Activated naive CD8-positive, alpha-beta T cell treated with anti-CD3 and anti-CD28 coated beads, Interleukin-2, amount 50 U/mL, for 24 hours (primary cell): Measurements from ENCODE around the gene CLEC18B.
"Not testable (repeated sequence)": the region's sequence is repeated elsewhere in the genome, so short reads cannot be mapped to it uniquely, and the experiment has no call there.

Experiments used
- ATAC-seq: fragments of 150-1000 bp; cut with Tn5 transposase; one replicate; pipeline ENCODE4 v1.10.0; 2021
- DNase-seq: peaks from one replicate; pipeline ENCODE4 v3.0.0; 2021
- H3K27ac Mint-ChIP-seq: one replicate; pipeline ENCODE4 v1.8.0; 2021; ENCODE audit warnings: mild to moderate bottlenecking, mixed read lengths
- H3K27me3 Mint-ChIP-seq: one replicate; pipeline ENCODE4 v1.8.0; 2021; ENCODE audit warnings: mixed read lengths
- H3K36me3 Mint-ChIP-seq: one replicate; pipeline ENCODE4 v1.8.0; 2021; ENCODE audit warnings: low read depth, mixed read lengths
- H3K4me1 Mint-ChIP-seq: one replicate; pipeline ENCODE4 v1.8.0; 2021; ENCODE audit warnings: mixed read lengths
- H3K4me3 Mint-ChIP-seq: one replicate; pipeline ENCODE4 v1.8.0; 2021; ENCODE audit warnings: mild to moderate bottlenecking, moderate library complexity, mixed read lengths
- H3K9me3 Mint-ChIP-seq: one replicate; pipeline ENCODE4 v1.8.0; 2021; ENCODE audit warnings: mixed read lengths

Gene CLEC18B

GRCh38 chr16:74423721-74424120 lies 2.4 kb upstream of the CLEC18B start:
- not testable (repeated sequence) for H3K4me1 Mint-ChIP-seq, ATAC-seq, H3K27me3 Mint-ChIP-seq, H3K36me3 Mint-ChIP-seq, DNase-seq, H3K27ac Mint-ChIP-seq, H3K9me3 Mint-ChIP-seq, H3K4me3 Mint-ChIP-seq

- not testable (repeated sequence) for H3K27me3 Mint-ChIP-seq, ATAC-seq, DNase-seq, H3K4me1 Mint-ChIP-seq, H3K27ac Mint-ChIP-seq, H3K36me3 Mint-ChIP-seq, H3K4me3 Mint-ChIP-seq, H3K9me3 Mint-ChIP-seq
Observed at GRCh38 chr16:74422086-74422485, 808 bp upstream of the CLEC18B start.

DNA sequence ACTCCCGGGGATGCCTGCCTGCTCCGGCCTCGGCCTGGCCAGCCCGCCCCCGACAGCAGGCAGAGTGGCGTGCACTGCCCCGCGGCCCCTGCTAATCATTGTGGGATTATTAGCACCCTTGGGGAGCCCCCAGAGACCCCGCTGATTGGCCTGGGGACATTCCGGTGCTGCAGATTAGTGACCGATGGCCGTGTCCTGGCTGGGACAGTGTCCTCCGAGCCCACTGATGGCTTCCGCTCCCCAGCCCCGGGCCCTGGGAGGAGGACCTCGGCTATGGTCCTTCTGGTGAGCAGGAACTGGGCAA lies 156 bp upstream of the CLEC18B start:
- H3K36me3 Mint-ChIP-seq, H3K27ac Mint-ChIP-seq, H3K27me3 Mint-ChIP-seq, ATAC-seq, H3K4me3 Mint-ChIP-seq, H3K4me1 Mint-ChIP-seq, DNase-seq, H3K9me3 Mint-ChIP-seq: not testable (repeated sequence)

DNA sequence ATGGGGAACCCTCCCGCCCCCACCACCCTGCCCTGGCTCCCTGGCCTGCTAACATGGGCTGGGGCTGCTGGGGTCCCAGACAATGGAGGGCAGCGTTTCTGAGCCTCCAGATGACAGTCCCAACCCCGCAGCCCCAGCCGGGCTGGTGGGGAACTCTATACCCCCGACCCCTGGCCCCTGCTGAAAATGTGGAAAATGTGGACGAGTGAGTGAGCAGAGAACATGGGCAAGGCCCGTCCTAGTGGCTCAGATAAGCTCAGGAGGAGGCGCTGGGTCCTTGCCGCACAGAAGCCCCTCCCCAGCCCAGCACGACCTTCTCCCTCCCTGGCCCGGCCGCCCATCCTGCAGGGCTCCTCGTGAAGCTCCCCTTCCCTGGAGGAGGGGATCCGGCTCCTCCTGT lies 1.5 kb downstream of the CLEC18B start:
- H3K36me3 Mint-ChIP-seq, H3K9me3 Mint-ChIP-seq, DNase-seq, ATAC-seq, H3K4me1 Mint-ChIP-seq, H3K4me3 Mint-ChIP-seq, H3K27me3 Mint-ChIP-seq, H3K27ac Mint-ChIP-seq: not testable (repeated sequence)

GRCh38 chr16:74417897-74418296 lies 3.4 kb downstream of the CLEC18B start:
- H3K36me3 Mint-ChIP-seq, H3K27me3 Mint-ChIP-seq, H3K27ac Mint-ChIP-seq, H3K9me3 Mint-ChIP-seq, DNase-seq, ATAC-seq, H3K4me3 Mint-ChIP-seq, H3K4me1 Mint-ChIP-seq: not testable (repeated sequence)

- not testable (repeated sequence) for H3K36me3 Mint-ChIP-seq, DNase-seq, H3K4me3 Mint-ChIP-seq, H3K4me1 Mint-ChIP-seq, ATAC-seq, H3K27ac Mint-ChIP-seq, H3K9me3 Mint-ChIP-seq, H3K27me3 Mint-ChIP-seq
Observed at GRCh38 chr16:74413920-74414319, 7.4 kb downstream of the CLEC18B start.

DNA sequence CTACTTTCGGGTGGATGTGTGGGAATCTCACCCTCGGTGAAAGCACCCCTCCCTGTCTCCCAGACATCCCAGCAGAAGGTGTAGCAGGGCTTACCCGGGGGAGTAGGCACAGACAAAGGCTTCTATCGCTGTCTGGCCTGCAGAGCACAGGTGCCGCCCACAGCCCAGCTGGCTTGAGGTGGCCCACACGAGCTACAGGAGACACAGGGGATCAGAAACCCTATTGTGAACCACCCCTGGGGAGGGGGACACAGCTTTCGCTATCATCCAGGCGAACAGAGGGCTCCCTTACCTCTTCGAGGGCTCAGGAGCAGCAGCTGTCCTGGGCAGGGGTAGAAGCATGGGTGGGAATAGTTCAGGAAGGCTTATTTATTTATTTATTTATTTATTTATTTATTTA lies 7.8 kb downstream of the CLEC18B start:
- not testable (repeated sequence) for H3K4me1 Mint-ChIP-seq, H3K36me3 Mint-ChIP-seq, H3K4me3 Mint-ChIP-seq, ATAC-seq, DNase-seq, H3K27ac Mint-ChIP-seq, H3K9me3 Mint-ChIP-seq, H3K27me3 Mint-ChIP-seq

DNA sequence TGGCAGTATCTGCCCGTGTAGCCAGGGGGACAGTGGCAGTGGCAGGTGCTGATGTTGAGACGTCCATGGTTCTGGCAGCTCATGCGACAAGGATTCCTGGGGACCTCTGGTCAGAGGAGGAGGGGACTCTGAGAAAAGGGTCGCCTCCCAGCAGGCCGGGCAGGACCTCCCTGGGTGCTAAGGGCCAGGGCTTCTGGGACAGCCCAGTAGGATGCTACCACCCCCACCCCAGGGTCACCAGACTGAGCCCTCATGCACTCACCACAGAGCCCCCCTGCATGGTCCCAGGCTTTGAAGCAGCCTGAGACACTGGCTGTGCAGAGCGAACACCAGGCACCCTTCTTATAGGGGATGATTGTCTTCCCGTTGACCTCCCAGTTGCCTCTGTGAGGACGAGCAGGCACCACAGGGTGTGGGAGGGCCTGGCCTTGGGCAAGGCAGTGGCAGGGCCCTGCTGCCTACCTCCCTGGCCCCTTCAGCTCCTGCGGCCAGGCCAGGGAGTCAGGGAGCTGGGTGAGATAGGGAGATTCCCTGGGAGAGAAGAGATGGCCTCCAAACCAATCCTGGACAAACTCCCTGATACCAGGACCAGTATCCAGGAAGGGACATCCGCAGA lies 8.4 kb downstream of the CLEC18B start:
- H3K36me3 Mint-ChIP-seq, H3K9me3 Mint-ChIP-seq, H3K27me3 Mint-ChIP-seq, H3K4me3 Mint-ChIP-seq, H3K4me1 Mint-ChIP-seq, H3K27ac Mint-ChIP-seq, DNase-seq: not testable (repeated sequence)
- ATAC-seq, result peak; percentile 10

- not testable (repeated sequence) for DNase-seq, ATAC-seq, H3K27me3 Mint-ChIP-seq, H3K36me3 Mint-ChIP-seq, H3K4me1 Mint-ChIP-seq, H3K9me3 Mint-ChIP-seq, H3K4me3 Mint-ChIP-seq, H3K27ac Mint-ChIP-seq
Observed at GRCh38 chr16:74412138-74412774, 9.0 kb downstream of the CLEC18B start.

DNA sequence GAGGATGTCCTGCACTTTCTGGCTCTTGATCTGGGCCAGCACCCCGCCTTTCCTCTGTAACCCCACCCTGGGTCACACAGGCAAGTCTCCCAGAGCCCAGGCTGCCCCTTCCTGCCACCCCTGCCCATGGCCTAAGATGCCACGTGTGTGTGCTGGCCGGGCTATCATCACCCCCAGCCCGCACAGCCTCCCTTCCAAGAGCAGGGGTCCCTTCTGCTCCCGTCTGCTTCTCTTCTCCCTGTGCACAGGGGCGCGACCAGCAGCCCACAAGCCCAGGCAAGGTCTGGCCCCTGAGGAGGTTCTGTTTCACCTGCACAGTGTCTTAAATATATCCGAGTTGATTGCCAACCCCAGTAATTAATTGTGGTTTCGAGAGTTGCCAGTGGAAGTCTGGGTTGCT lies 10.3 kb downstream of the CLEC18B start:
- H3K36me3 Mint-ChIP-seq, DNase-seq, H3K9me3 Mint-ChIP-seq, H3K27ac Mint-ChIP-seq, ATAC-seq, H3K27me3 Mint-ChIP-seq, H3K4me3 Mint-ChIP-seq, H3K4me1 Mint-ChIP-seq: not testable (repeated sequence)

DNA sequence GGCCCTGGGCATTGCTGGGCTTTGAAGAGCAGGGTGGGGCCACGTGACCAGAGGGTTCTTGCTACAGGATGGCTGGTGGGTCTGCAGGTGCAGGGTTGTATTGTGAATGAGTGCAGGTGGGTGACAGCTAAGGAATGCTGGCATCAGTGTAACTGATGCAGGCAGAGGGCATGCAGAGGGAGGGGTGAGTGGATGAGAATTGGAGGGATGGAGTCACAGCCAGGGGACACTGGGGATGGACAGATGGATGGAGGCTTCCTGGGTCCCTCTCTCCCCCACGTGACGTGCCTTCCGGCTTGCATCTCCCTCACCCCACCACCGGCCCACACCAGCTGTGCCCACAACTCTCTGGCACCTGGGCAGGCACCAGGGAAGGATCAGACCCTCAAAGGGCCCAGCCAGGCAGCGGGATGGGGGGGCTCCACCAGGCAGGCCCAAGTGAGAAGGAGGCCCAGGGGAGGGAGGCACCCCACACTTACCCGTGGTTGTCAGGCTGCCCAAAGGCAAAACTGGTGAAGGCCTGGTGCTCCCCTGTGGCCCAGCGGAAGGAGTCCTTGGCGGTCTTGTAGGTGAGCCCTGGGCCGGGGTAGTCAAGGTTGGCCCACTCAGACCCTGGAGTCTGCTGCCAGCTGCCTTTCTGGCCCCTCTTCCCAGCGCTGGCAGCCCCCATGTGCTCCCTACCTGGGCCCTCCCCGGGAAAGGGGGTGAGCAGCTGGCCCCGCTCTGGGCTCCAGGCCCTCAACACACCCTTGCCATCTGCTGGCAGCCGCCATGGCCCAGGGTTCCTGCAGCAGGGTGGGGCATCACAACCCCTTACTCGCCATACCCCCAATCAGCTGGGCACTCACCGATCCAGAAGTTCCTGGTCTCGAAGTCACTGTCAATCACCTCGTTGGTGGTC lies 11.0 kb downstream of the CLEC18B start:
- ATAC-seq, DNase-seq, H3K4me3 Mint-ChIP-seq, H3K36me3 Mint-ChIP-seq, H3K4me1 Mint-ChIP-seq, H3K9me3 Mint-ChIP-seq, H3K27ac Mint-ChIP-seq, H3K27me3 Mint-ChIP-seq: not testable (repeated sequence)

GRCh38 chr16:74409185-74409981 lies 11.9 kb downstream of the CLEC18B start:
- H3K4me1 Mint-ChIP-seq, DNase-seq, H3K4me3 Mint-ChIP-seq, H3K36me3 Mint-ChIP-seq, H3K27me3 Mint-ChIP-seq, ATAC-seq, H3K9me3 Mint-ChIP-seq, H3K27ac Mint-ChIP-seq: not testable (repeated sequence)

GRCh38 chr16:74407362-74407705 lies 13.9 kb downstream of the CLEC18B start:
- not testable (repeated sequence) for H3K9me3 Mint-ChIP-seq, H3K36me3 Mint-ChIP-seq, H3K27me3 Mint-ChIP-seq, H3K4me3 Mint-ChIP-seq, ATAC-seq, H3K27ac Mint-ChIP-seq, H3K4me1 Mint-ChIP-seq, DNase-seq

- not testable (repeated sequence) for H3K27me3 Mint-ChIP-seq, H3K4me1 Mint-ChIP-seq, H3K9me3 Mint-ChIP-seq, DNase-seq, H3K36me3 Mint-ChIP-seq, H3K4me3 Mint-ChIP-seq, H3K27ac Mint-ChIP-seq
- peak; percentile 33 for ATAC-seq
Observed at GRCh38 chr16:74406600-74407361, 14.5 kb downstream of the CLEC18B start.
